Measurements from ENCODE around the gene FKBP1A.
"Not testable (repeated sequence)": the region's sequence is repeated elsewhere in the genome, so short reads cannot be mapped to it uniquely, and the experiment has no call there.

Gene FKBP1A

DNA sequence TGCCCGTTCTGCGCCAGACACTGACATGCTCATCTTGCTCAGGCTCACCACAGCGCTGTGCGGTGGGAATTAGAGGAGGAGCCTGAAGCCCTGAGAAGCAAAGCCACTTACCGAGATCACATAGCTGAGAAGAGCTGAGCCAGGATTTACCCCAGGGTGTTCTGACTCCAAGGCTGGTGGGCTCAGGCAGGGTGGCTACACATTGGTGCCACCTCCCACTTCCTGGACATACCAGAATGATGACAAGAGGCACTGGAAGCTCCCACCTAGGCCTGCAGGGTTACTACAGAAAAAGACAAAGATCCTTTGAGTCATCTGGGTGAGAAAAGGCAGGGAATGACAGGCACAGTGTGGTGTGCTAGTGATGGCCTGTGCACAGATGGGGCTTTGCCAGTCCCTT, 24.4 kb upstream of the FKBP1A start:
- no peak for DNase-seq (ENCODE audit: low spot score)

DNA sequence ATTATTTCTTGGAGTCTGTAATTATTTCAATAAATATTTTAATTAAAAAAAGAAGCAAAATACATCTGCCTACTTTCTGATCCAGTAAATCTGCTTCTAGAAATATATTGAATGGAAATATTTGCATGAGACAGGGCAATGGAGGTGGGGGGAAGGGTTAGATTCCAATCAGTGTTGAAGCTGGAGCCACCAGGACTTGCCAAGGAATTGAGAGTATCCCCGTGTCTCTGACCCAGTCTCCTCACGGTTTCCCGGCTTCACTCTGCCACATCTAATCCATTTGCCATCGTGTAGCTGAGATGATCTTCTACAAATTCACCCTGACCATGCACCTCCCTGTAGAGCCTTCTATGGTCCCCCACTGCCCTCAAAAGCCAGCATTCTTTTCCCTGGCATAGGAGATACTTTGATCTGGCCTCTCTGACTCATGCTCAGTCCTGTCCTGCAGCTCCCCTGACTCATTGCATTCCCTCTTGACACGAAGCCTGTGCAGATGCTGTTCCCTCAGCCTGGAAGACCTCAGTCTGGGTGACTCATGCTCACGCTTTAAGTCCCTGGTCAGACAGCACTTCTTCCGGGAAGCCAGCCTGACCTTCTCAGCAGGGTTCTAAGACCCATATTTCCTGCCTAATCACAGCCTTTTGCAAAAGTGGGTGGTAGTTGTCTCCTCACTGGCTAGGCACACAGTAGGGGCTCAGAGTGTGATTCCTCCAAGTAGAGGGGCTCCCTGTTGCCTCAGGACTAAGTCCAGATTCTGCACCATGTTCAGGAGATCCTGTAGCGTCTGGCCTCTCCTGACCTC, 23.0 kb upstream of the FKBP1A start:
- no peak for DNase-seq (ENCODE audit: low spot score)

DNA sequence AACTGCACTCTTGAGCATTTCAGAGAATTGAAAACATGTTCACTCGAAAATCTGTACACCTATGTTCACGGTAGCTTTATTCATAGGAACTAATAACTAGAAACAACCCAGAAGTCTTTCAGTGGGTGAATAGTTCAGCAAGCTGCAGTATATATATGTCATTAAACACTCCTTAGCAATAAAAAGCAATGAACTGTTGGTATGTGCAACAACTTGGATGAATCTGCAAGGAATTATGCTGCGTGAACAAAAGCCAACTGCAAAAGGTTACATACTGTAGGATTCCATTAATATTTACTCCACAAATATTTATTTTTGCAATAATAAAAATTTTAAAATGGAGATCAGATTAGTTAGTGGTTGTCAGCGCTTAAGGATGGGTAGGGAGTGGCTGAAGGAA, 22.1 kb upstream of the FKBP1A start:
- DNase-seq (ENCODE audit: low spot score), result no peak

DNA sequence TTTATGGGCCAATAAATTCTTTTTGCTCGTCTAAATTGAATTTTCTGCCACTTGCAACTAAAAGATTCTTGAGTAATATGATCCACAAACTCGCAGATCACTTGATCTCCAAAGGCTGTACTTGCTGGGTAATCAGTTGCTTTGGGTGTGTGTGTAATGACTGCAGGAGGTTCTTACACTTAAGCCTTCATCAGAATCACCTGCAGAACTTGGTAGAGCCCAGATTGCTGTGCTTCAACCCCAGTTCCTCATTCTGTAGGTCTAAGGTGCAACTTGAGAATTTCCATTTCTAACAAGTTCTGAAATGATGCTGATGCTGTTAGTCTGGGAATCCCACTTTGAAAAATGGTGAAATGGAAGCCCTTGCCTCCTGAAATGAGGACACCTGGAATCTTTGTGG, 12.9 kb upstream of the FKBP1A start:
- no peak for DNase-seq (ENCODE audit: low spot score)

DNA sequence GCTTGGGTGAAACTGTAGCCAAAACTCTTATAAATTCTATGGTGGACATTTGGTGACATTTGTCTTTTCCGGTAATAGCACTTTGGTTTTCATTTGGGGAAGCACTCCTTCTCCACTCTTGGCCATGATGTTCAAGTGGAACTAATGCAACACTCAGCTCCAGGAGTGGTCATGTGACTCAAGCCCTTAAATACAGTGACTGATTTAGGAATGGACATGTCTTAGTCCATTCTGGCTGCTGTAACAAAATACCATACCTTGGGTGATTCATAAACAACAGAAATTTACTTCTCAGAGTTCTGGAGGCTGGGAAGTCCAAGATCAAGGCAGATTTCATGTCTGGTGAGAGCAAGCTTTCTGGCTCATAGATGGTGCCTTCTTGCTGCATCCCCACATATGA, 10.8 kb upstream of the FKBP1A start:
- DNase-seq (ENCODE audit: low spot score), result no peak

DNA sequence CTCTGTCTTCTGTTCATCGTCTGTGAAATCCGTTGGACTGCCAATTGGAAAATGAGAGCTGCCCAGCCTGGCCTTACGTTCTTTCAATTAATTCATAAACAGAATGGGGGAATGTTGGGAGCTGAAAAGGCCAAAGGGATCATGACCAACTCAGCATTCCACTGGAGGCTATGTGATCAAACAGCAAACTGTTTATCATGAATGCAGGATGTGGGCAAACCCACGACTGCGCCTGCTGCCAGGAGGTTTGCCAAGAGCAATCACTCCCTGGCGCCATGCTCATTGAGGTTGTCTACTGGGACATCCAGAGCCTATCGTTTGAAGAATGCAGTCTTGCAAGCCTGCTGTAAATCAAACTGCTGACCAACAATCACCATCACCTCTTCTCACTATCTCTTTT, 9.3 kb upstream of the FKBP1A start:
- DNase-seq (ENCODE audit: low spot score), result no peak

DNA sequence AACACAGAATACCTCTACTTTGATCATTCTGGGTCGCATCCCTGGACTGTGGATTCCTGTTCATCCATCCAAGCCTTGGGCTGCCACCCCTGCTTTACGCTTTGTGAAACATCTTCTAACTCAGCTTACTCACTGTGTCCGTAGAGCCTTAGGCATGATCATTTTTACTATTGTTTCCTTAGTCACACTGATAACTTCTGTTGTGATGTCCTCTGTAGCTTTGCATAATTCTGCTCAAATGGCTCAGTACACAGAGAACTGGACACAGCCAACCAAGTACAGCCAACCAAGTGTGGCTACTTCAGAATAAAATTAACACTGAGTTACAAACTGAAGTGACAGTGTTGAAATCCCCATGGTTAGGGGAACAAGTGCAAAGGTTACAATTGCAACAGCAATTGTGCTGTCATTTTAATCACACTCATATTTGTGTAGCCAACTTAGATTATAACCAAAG, 8.6 kb upstream of the FKBP1A start:
- DNase-seq (ENCODE audit: low spot score), result no peak

DNA sequence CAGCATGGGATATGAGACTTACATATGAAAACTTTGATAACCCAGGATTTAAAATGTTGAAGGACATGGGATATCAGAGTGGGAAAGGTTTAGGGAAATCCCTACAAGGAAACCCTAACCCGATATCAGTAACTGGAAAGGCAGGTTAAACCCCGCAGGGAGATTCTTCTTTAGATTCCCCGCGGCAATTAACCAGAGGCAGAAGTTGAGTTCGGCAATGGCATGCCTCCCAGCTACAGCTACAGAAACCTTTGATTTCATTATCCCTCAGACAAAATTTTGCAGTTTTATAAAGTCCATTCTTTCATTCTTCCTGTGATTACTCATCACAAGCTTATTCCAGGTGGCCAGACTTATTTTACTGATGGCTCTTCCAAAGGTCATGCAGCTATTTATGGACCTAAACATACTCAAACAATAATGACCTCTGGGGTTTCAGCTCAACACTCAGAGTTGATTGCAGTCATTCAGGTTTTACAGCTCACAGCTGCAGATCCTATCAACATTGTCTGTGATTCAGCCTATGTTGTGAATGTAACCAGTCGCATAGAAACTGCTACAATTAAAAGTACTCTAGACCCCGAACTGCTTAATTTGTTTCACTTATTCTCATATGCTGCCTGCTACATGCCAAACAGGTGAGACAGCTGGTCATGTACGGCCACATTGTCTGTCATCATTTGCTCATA, 7.0 kb upstream of the FKBP1A start:
- not testable (repeated sequence) for DNase-seq (ENCODE audit: low spot score)

DNA sequence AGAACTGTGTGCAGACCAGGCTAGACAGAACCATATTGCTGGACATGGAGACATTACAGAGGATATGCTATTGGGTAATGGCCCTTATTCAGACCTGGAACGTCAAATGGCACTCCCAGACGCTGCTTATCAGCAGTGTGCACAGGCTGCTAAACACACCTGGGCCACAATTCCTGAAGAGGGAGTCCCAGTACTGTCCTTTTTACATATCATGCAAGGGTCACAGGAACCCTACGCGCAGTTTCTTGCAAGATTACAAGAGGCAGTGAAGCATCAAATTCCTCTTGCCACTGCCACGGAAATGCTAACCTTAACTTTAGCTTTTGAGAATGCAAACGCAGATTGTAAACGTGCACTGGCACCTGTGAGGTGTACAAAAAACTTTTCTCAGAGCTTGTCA, 5.3 kb upstream of the FKBP1A start:
- DNase-seq (ENCODE audit: low spot score), result not testable (repeated sequence)

DNA sequence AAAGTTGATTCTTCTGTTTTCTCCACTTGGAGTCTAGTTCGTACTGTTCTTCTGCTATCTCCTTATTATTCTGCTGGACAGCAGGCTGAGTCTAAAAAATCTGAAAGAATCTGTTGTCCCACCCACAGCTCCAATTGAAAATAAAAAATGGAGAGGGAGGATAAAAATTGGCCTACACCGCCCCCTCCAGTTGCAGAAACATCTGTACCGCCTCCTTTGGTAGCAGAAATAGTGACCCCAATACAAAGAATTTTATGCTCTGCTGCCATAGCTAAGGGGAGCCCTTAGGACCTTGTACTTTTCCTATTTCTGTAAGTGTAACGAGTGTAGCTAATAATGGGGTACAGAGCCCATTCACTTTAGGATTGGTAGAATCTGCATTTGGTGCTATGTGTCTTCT, 4.9 kb upstream of the FKBP1A start:
- no peak for DNase-seq (ENCODE audit: low spot score)

DNA sequence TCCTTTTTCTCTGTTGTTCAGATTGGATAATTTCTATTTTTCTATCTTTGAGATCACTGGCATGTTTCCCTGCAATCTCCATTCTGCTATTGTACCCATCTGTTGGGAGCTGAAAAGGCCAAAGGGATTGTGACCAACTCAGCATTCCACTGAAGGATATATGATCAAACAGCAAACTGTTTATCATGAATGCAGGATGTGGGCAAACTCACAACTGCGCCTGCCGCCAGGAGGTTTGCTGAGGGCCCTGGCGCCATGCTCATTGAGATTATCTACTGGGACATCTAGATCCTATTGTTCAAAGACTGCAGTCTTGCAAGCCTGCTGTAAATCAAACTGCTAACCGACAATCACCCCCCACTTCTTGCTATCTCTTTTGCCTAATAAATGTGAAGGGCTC, 3.8 kb upstream of the FKBP1A start:
- no peak for DNase-seq (ENCODE audit: low spot score)

DNA sequence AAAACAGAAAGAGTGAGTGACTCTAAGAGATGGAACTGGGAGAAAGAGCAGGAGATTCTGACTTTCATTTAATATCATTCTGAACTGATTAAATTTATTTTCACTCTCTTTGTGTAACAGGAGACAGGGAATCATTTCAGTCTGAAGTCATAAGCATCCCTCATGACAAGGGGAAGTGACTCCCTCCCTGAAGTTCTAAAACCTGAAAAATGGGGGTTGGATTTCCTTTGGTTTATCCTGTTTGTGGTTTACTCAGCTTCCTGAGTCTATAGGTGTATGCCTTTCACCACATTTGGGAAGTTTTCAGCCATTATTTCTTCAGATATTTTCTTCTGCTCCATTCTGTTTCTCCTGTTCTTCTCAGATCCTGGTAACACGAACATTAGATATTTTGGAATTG, 3.4 kb upstream of the FKBP1A start:
- DNase-seq (ENCODE audit: low spot score), result no peak

DNA sequence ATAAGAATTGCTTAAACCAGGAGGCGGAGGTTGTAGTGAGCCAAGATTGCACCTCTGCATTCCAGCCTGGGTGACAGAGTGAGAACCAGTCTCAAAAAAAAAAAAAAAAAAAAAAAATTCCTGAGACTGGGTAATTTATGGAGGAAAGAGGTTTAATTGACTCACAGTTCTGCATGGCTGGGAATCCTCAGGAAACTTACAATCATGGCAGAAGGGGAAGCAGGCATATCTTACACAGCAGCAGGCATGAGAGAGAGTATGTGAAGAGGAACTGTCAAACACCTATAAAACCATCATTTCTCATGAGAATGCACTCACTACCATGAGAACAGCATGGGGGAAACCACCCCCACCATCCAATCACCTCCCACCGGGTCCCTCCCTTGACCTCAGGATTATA, 1.8 kb upstream of the FKBP1A start:
- no peak for DNase-seq (ENCODE audit: low spot score)

DNA sequence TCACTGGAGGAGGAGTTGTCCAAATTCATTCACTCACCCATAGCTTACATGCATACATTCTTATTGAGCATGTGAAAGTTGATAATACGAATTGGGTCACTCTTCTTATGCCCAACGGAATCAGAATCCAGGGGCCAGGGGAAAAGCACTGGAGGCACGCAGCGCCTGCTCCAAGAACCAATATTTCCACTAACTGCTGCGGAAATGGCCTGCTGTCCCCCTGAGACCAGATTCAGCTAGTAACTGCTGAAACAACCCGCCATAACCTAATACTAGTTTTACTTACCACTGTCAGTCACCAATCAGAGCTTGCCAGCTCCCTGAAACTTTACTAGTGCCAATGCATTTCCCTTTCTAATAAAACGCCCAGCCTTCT, 641 bp upstream of the FKBP1A start:
- no peak for DNase-seq (ENCODE audit: low spot score)

DNA sequence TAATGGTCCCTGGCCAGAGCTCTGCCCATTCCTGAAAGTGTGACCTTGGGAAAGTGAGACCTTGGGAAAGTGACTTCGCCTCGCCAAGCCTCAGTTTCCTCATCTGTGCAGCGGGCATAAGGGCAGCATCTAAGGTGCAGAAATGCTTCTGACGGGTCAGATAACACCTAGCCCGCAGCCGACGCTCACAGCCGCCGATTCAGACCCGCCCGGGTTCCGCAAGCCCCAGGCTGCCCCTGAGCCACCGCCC, 486 bp downstream of the FKBP1A start:
- no peak for DNase-seq (ENCODE audit: low spot score)

DNA sequence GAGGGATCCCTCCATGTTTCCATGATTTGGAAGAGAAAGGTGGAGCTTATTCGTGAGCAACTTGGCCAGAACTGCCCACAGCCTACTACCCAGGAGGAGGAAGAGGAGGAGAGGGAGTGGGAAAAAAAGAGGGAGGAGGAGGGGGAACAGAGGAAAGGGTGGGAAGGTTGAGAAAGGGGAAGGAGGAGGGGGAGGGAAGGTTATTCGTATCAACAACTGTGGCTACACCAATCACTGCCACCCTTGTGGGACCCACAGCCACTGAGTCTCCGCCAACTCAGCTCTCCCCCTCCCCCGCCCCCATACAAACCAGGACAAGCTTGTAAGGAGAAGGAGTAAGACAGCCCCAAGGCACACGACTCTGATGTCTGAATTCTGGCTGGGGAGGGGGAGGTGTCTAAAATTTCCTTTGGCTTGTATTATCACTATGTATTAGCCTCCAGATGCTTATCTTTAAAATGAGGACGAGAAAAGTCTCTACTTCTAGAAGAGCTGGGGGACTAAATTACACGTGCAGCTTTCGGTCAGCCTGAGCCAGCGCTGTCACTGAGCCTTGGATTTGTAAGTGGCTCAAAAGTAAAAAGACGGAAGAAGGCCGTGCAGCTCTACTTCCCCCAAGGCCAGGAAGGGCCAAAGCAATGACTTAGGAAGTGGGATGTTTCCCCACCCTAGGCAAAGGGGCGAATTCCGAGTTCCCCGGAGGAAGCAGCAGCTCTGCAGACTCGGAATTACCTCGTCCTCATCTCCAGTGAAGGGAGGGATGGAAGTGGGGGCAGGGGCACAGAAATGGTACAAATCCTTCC, 1.0 kb downstream of the FKBP1A start:
- no peak for DNase-seq (ENCODE audit: low spot score)

DNA sequence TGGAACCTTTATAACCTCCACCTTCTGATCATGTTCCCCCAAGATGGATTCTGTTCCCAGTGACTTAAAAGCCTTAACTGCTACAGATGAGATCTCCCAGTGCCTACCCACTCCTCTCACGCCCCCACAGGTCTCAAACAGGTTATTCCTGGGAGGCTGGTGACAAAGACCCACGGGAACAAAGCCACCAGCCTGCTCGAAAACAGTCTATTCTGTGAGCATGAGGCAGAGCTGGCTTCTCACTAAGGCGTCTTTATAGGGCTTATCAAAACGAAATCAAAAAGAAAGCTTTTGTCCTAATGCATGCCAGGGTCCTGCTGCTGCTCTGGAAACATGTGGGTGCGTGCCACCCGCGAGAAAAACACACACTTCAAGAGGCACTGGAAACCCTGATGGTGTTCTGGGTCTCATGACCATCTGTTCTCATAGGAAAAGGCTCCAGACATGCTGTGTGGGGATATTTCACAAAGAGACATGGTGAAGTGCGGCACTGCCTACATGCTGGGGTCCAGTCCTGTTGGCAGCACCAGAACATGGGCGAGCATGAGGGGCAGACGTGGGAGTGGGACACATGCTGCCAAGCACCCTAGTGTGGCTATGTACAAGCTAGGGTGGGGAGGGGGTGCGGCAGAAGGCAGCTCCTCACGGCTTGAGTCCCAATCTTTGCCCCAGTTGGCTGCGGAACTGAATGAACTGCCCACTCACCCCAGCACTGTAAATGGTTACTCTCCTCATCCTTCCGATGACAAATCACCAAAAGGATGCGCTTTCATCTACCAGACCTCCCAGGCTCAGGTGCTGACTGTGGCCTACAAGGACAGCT, 2.1 kb downstream of the FKBP1A start:
- DNase-seq (ENCODE audit: low spot score), result no peak

DNA sequence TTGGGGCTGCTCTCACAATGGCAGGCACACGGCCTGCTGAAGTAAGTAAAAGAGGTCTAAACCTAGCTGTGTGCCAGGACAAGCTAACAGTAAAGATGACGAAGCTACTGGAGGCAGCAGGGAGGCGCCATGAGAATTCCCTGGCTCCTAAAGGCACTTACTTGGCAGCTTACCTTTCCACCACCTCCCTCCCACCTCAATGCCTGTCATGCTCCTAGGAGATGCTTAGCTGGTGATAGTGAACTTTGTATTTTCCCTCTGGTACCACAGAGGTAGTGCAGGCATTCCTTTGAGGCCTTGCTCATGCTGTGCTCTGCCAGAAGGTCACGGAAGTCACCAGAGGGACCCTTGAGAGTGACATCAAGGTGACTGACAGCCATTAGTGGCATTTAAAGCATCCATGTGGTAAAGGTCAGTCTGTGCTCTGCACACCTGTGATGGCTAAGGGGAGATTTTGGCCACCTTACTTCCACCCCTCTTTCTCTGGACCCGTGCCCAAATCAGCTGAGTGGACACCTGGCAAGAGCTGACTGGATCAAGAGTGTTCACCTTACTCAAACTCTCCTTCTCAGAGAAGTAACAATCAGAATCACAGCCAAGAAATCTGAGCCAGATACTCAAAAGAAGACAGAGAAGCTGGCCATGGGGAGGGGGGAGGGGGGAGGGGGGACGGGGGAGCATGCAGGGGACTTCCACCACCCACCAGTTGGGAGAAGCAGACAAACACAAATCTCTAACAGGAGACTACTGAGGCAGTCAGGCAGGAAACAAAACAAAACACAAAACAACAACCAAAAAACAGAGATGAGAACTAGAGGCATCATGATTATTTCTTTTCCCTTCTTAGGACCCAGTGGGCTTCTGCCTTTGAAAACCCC, 2.9 kb downstream of the FKBP1A start:
- DNase-seq (ENCODE audit: low spot score), result no peak

DNA sequence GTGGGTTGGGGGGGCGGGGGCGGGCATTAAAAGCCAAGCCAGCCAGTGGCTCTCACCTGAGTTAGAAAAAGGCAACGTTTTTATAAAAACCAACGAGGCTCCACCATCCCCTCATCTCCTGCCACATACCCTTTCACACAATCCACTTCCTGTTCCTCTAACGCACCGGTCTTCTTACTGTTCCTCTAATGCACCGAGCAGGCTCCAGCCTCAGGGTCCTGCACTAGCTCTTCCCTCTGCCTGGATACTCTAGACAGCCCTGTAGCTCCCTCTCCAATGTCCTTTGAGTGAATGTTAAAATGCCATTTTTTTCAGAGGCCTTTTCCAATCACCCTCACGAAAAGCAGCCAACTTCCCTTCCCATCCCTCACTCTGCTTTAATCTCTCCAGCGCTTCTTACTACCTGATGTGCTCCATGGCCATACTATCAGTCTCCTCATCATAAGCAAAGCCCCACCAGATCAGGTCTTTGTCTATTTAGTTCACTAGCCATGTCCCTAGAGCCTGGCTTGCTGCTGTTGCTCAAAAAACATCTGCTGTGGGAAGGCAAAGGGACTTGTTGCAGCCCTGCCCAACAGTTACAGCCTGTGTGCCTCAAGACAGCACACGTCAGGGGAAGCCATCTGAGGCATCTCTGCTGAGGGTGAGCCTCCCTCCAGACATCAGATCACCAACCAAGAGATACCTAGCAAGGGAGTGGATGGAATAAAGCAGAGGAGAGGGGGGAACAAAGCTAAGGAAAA, 3.9 kb downstream of the FKBP1A start:
- no peak for DNase-seq (ENCODE audit: low spot score)

DNA sequence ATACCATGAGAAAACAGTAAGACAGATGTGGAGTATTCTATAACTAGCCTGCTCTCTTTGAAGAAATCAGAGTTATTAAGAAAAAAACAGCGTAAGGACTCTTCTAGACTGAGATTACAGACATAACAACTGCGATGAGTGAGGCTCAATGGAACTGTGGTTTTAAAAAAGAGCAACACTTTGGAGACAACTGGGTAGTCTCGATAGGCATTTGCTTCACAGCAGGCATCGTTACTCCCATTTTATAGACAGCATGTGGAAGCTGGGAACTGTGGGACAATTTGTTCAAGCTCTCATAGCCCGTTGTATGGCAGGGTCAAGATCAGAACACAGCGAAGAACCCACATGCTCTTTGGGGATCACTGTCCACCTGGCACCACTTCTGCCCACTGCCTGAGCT, 4.6 kb downstream of the FKBP1A start:
- no peak for DNase-seq (ENCODE audit: low spot score)

DNA sequence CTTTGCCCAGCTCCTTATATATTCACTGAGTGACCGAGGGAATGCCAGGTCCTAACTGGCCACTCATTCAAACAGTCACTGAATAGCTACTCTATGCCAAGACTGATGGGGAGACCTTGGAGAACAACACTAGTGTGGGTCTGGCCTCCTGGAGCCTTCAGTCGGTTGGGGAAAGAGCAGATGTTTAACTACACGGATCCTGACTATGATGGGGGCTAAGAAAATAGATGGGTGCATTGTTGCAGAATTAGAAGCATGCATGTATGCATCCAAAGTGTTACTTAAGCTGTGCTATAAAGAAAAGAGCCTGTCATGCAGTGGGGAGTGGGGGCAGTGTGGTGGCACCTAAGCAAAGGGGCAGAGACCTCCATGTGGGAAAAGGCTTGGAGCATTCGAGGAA, 6.5 kb downstream of the FKBP1A start:
- no peak for DNase-seq (ENCODE audit: low spot score)

Measured in ecto neural progenitor cell (in vitro differentiated cells).